H1 (cell line): ENCODE data around the gene CAMK2A. TPM values are rescaled to one million over a fixed set of nuclear protein-coding genes. Genes with fewer than 3 reads are reported as not detected.
A peak's percentile ranks its signal among the peaks of the same experiment; 100 is the strongest.

Experiments
- CTCF ChIA-PET: fragments of 300-600 bp; sonication (Branson Sonifier 250); formaldehyde crosslinking; loops from one replicate; lab custom pipeline; 2021; ENCODE audit not compliant: partially characterized antibody; lab: Charles Lee
- POLR2A ChIA-PET: fragments of 300-600 bp; sonication (Branson Sonifier 250); formaldehyde crosslinking; loops from one replicate; lab custom pipeline; 2021; ENCODE audit warnings: inconsistent platforms; ENCODE audit not compliant: partially characterized antibody; lab: Charles Lee
- DNase-seq, 2 experiments: peaks; one replicate each; pipeline versions ENCODE4 v3.0.0 to v3.0.0-alpha.2; 2010 to 2022; ENCODE audit warnings: low spot score in 2 of 2, low read depth in 1 of 2, mixed read lengths in 1 of 2
- FAIRE-seq: peaks from 2 replicates; lab custom pipeline; 2011; peaks lifted over from hg19 to GRCh38; lab: Jason Lieb, UNC
- H2AFZ ChIP-seq: 2 replicates; pipeline ENCODE4 v1.8.1; 2012; ENCODE audit warnings: low read length, inconsistent platforms
- H2AK5ac ChIP-seq: 2 replicates; pipeline ENCODE4 v1.6.1; 2013; ENCODE audit warnings: low read depth, low read length
- H2BK120ac ChIP-seq: replicated peaks from 2 replicates; pipeline ENCODE3; 2013; ENCODE audit warnings: low read depth, low read length, inconsistent platforms
- H2BK12ac ChIP-seq: 2 replicates; pipeline ENCODE4 v1.6.1; 2013; ENCODE audit warnings: low read depth, low read length
- H2BK15ac ChIP-seq: 2 replicates; pipeline ENCODE4 v1.6.1; 2013; ENCODE audit warnings: low read length
- H2BK20ac ChIP-seq: 2 replicates; pipeline ENCODE4 v1.6.1; 2013; ENCODE audit warnings: low read length
- H2BK5ac ChIP-seq: 2 replicates; pipeline ENCODE4 v1.6.1; 2013; ENCODE audit warnings: low read depth, low read length
- H3K14ac ChIP-seq: 2 replicates; pipeline ENCODE4 v1.6.1; 2013; ENCODE audit warnings: inconsistent platforms; ENCODE audit not compliant: insufficient read length
- H3K18ac ChIP-seq: 2 replicates; pipeline ENCODE4 v1.6.1; 2013; ENCODE audit warnings: low read length; ENCODE audit errors: extremely low read depth
- H3K23ac ChIP-seq: 2 replicates; pipeline ENCODE4 v1.6.1; 2013; ENCODE audit warnings: inconsistent platforms; ENCODE audit not compliant: insufficient read length
- H3K23me2 ChIP-seq: 2 replicates; pipeline ENCODE4 v1.6.1; 2013; ENCODE audit warnings: low read depth, low read length
- H3K27ac ChIP-seq: 2 replicates; pipeline ENCODE4 v1.6.1; 2011; ENCODE audit warnings: low read depth, low read length, inconsistent platforms
- H3K27me3 ChIP-seq, 4 experiments: replicated peaks in 1 of 4; 1 replicate in 1 of 4; 2 replicates in 3 of 4; pipeline versions ENCODE4 v1.6.1 to v1.8.1; 2011 to 2013; ENCODE audit warnings: low read length in 3 of 4, mild to moderate bottlenecking in 3 of 4, inconsistent platforms in 2 of 4, mixed read lengths in 2 of 4, moderate library complexity in 1 of 4; ENCODE audit not compliant: control insufficient read depth in 3 of 4, insufficient read depth in 3 of 4; ENCODE audit errors: extremely low read depth in 1 of 4
- H3K36me3 ChIP-seq, 4 experiments: 2 replicates each; pipeline versions ENCODE4 v1.6.1 to v1.8.1; 2011 to 2013; ENCODE audit warnings: mild to moderate bottlenecking in 4 of 4, low read length in 3 of 4, moderate library complexity in 2 of 4, control low read depth in 1 of 4, inconsistent platforms in 1 of 4; ENCODE audit not compliant: insufficient read depth in 4 of 4, control insufficient read depth in 2 of 4
- H3K4ac ChIP-seq: replicated peaks from 2 replicates; pipeline ENCODE3; 2013; ENCODE audit warnings: low read length, low read depth, mixed read lengths, inconsistent platforms; ENCODE audit not compliant: insufficient read length
- H3K4me1 ChIP-seq, 4 experiments: replicated peaks in 1 of 4; 1 replicate in 1 of 4; 2 replicates in 3 of 4; pipeline versions ENCODE4 v1.6.1 to v1.8.1; 2011 to 2013; ENCODE audit warnings: low read length in 3 of 4, inconsistent platforms in 2 of 4, mixed read lengths in 1 of 4; ENCODE audit not compliant: insufficient read depth in 4 of 4, control insufficient read depth in 3 of 4
- H3K4me2 ChIP-seq, 2 experiments: 2 replicates each; pipeline versions ENCODE4 v1.6.1 to v1.8.1; 2011 to 2013; ENCODE audit warnings: low read depth in 2 of 2, low read length in 2 of 2, control low read depth in 1 of 2, inconsistent platforms in 1 of 2, mild to moderate bottlenecking in 1 of 2; ENCODE audit not compliant: insufficient read depth in 1 of 2
- H3K4me3 ChIP-seq, 4 experiments: fragments of 200-600, 300-600 bp in 1 of 4; sonication (generic), shearing (Covaris generic), sonication (Bioruptor Twin) in 1 of 4; 2 replicates each; pipeline versions ENCODE4 v1.5.1 to v1.8.1; 2011 to 2016; ENCODE audit warnings: low read length in 4 of 4, low read depth in 3 of 4, control low read depth in 2 of 4, inconsistent platforms in 2 of 4, mild to moderate bottlenecking in 2 of 4, mixed read lengths in 1 of 4, moderate library complexity in 1 of 4; ENCODE audit not compliant: insufficient read depth in 2 of 4; ENCODE audit errors: extremely low read depth in 1 of 4
- H3K56ac ChIP-seq: replicated peaks from 2 replicates; pipeline ENCODE3; 2013; ENCODE audit warnings: low read depth, mild to moderate bottlenecking, mixed read lengths, low read length, inconsistent platforms; ENCODE audit not compliant: insufficient read length
- H3K79me1 ChIP-seq: 2 replicates; pipeline ENCODE4 v1.6.1; 2013; ENCODE audit warnings: low read depth, low read length, control low read depth
- H3K79me2 ChIP-seq, 2 experiments: 2 replicates each; pipeline versions ENCODE4 v1.6.1 to v1.8.1; 2012 to 2013; ENCODE audit warnings: low read length in 2 of 2, mild to moderate bottlenecking in 2 of 2, inconsistent platforms in 1 of 2; ENCODE audit not compliant: insufficient read depth in 2 of 2, control insufficient read depth in 1 of 2
- H3K9ac ChIP-seq, 4 experiments: replicated peaks in 1 of 4; 1 replicate in 1 of 4; 2 replicates in 3 of 4; pipeline versions ENCODE4 v1.6.1 to v1.8.1; 2011 to 2013; ENCODE audit warnings: low read depth in 3 of 4, low read length in 3 of 4, control low read depth in 2 of 4, mild to moderate bottlenecking in 2 of 4, moderate library complexity in 2 of 4, inconsistent platforms in 1 of 4; ENCODE audit errors: extremely low read depth in 1 of 4
- H3K9me3 ChIP-seq, 2 experiments: 2 replicates each; pipeline versions ENCODE4 v1.6.1 to v1.8.1; 2012 to 2013; ENCODE audit warnings: mild to moderate bottlenecking in 2 of 2, moderate library complexity in 2 of 2, control low read depth in 1 of 2, inconsistent platforms in 1 of 2, low read depth in 1 of 2, low read length in 1 of 2, mixed read lengths in 1 of 2; ENCODE audit not compliant: insufficient read depth in 2 of 2
- H4K20me1 ChIP-seq, 2 experiments: replicated peaks in 1 of 2; 2 replicates each; pipeline versions ENCODE3 to v1.8.1; 2011 to 2013; ENCODE audit warnings: inconsistent platforms in 2 of 2, low read length in 2 of 2, mild to moderate bottlenecking in 1 of 2; ENCODE audit not compliant: insufficient read depth in 2 of 2, control insufficient read depth in 1 of 2
- H4K5ac ChIP-seq: 2 replicates; pipeline ENCODE4 v1.6.1; 2013; ENCODE audit warnings: low read length, low read depth, mixed read lengths, inconsistent platforms; ENCODE audit not compliant: insufficient read length
- H4K8ac ChIP-seq: 2 replicates; pipeline ENCODE4 v1.8.0; 2013; ENCODE audit warnings: mild to moderate bottlenecking, moderate library complexity, low read length, inconsistent platforms; ENCODE audit not compliant: insufficient read depth; ENCODE audit errors: extremely low read depth
- H4K91ac ChIP-seq: replicated peaks from 2 replicates; pipeline ENCODE3; 2013; ENCODE audit warnings: low read length, mixed read lengths, inconsistent platforms; ENCODE audit not compliant: insufficient read length
- FOSL1 ChIP-seq: IDR thresholded peaks from 2 replicates; pipeline ENCODE4 v1.6.1; 2011; ENCODE audit warnings: mild to moderate bottlenecking, low read depth, low read length, moderate library complexity; ENCODE audit not compliant: insufficient read depth
- POLR2AphosphoS5 ChIP-seq: IDR thresholded peaks from 2 replicates; pipeline ENCODE4 v1.6.1; 2011; ENCODE audit warnings: low read depth, low read length
- RXRA ChIP-seq: IDR thresholded peaks from 2 replicates; pipeline ENCODE4 v1.6.1; 2011; ENCODE audit warnings: low read depth, mild to moderate bottlenecking, low read length, moderate library complexity; ENCODE audit not compliant: insufficient read depth
- SP4 ChIP-seq: IDR thresholded peaks from 2 replicates; pipeline ENCODE4 v1.6.1; 2012; ENCODE audit warnings: low read length, inconsistent platforms
- polyA plus RNA-seq, 7 experiments: library from polyadenylated mRNA; depleted of rRNA in 3 of 7; stranded (reverse) in 5 of 7; unstranded in 2 of 7; fragments of >200 nt in 5 of 7; fragments of 200-250 nt in 2 of 7; gene quantifications; 1 replicate in 5 of 7; 2 replicates in 1 of 7; 4 replicates in 1 of 7; pipeline versions ENCODE4 v1.2.1 to v1.2.3, GENCODE V29; 2011 to 2013; ENCODE audit warnings: missing spikeins in 2 of 7, mixed read lengths in 2 of 7
- total RNA-seq: library from RNA; stranded (reverse); fragmentation: NEBNext Ultra II Directional; extraction: Animal tissue kit (Norgen Biotek cat#: 25700); gene quantifications from 2 replicates; pipeline ENCODE4 v1.2.1, GENCODE V29; 2021
- TF ChIP-seq, protein P1 (sequence below): IDR thresholded peaks from 2 replicates; pipeline ENCODE4 v1.6.1; 2011; ENCODE audit warnings: low read length, improper control_type of control experiment

Gene CAMK2A
- total and polyA plus RNA-seq, 2 of the 8 experiments (the other 6 are each of a cell fraction or from before 2014, with no cell fraction given): 0.20 to 0.28 TPM

DNA sequence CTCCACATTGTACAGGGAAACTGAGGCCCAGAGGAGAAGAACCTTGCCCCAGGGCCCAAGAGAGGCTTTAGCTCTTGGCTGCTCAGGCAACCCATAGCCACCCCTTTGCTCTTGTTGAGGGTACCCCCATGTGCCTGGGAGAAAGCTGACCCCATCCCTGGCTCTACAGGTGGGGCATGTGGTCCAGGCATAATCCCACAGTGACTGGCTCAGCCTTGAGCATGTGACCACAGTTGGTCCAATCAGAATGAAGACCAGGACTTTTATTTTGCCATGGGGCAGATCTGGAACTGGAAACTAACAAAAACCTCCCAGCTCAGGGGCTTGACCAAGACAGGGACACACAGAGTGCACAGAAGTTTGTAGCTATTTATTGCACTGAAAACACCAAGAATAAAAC, 70.4 kb downstream of the CAMK2A start:
- H3K14ac ChIP-seq: no peak overlapping the region
- H4K20me1 ChIP-seq: no peaks in the 10 kb centered on the region
- H2BK20ac ChIP-seq: no peak overlapping the region
- H3K4me3 ChIP-seq: no peak overlapping the region
- no peaks in the 10 kb centered on the region for H3K79me1 ChIP-seq
- no peak overlapping the region for H3K56ac ChIP-seq
- no peak overlapping the region for H3K4me2 ChIP-seq
- H4K5ac ChIP-seq: no peak overlapping the region
- no peaks in the 10 kb centered on the region for H3K36me3 ChIP-seq
- no peaks in the 10 kb centered on the region for H3K9me3 ChIP-seq
- H4K8ac ChIP-seq: no peak overlapping the region
- no peak overlapping the region for H2BK15ac ChIP-seq
- TF ChIP-seq, protein P1, sequence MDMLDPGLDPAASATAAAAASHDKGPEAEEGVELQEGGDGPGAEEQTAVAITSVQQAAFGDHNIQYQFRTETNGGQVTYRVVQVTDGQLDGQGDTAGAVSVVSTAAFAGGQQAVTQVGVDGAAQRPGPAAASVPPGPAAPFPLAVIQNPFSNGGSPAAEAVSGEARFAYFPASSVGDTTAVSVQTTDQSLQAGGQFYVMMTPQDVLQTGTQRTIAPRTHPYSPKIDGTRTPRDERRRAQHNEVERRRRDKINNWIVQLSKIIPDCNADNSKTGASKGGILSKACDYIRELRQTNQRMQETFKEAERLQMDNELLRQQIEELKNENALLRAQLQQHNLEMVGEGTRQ: peak; percentile 58
- no peak for TF ChIP-seq FOSL1
- no peak for TF ChIP-seq RXRA
- no peak for TF ChIP-seq SP4
- TF ChIP-seq POLR2AphosphoS5: no peak
- no peak overlapping the region for H2BK120ac ChIP-seq
- no peak overlapping the region for H3K9ac ChIP-seq
- no peak overlapping the region for H2AFZ ChIP-seq
- CTCF ChIA-PET: interaction anchor here (0.7 to 22.9 kb wide), 28 partner anchors 8 to 172 kb away, joined by 3 to 406 read pairs (median 6); partner anchors contain the start of genes CDX1, PDGFRB and SLC6A7
- H2BK12ac ChIP-seq: no peak overlapping the region
- no peak overlapping the region for H2AK5ac ChIP-seq
- H2BK5ac ChIP-seq: no peak overlapping the region
- no peak overlapping the region for H3K18ac ChIP-seq
- no peak for FAIRE-seq
- no peak overlapping the region for H3K23ac ChIP-seq
- H4K91ac ChIP-seq: peak overlapping the region; percentile 41
- H3K79me2 ChIP-seq: no peaks in the 10 kb centered on the region
- no peaks in the 10 kb centered on the region for H3K23me2 ChIP-seq
- peaks cover 0 to 6% (median 4%) of the 10 kb centered on the region in 4 experiments; a peak in 3 of 7 replicates for H3K27me3 ChIP-seq
- no peak for DNase-seq
- H3K4me1 ChIP-seq: 0 out of 7 replicates have a peak, but pooled peaks cover 0 to 3% (median 0%) of the 10 kb centered on the region in 4 experiments
- no peak overlapping the region for H3K27ac ChIP-seq
- H3K4ac ChIP-seq: no peak overlapping the region
- POLR2A ChIA-PET: interaction anchor here (1.7 kb wide), 1 partner anchor 60 kb away, joined by 4 read pairs; no protein-coding TSS in a partner anchor
